ENCODE data around the gene RABL2A.
"Not testable (repeated sequence)": the region's sequence is repeated elsewhere in the genome, so short reads cannot be mapped to it uniquely, and the experiment has no call there.

Gene RABL2A

DNA sequence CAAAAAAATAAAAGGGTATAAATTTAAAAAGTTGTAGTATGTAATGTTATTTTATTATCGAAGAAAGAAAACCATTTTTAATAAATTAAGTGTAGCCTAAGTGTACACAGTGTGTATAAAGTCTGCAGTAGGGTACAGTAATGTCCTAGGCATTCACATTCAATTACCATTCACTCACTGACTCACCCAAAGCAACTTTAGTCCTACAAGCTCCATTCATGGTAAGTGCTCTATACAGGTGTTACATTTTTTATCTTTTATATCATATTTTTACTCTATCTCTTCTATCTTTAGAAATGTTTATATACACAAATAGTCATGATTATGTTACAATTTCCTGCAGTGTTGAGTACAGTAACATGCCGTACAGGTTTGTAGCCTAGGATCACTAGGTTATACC, 59.5 kb downstream of the RABL2A start:
- no peak for DNase-seq (ENCODE audit: low spot score)

DNA sequence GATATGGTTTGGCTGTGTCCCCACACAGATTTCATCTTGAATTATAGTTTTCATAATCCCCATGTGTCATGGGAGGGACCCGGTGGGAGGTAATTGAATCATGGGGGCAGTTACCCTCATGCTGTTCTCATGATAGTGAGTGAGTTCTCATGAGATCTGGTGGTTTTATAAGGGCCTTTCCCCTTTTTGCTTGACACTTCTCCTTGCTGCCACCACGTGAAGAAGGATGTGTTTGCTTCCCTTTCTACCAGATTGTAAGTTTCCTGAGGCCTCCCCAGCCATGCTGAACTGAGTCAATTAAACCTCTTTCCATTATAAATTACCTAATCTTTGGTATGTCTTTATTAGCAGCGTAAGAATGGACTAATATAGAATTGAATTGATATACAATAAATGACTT, 63.8 kb downstream of the RABL2A start:
- DNase-seq (ENCODE audit: low spot score) = not testable (repeated sequence)
